Endothelial cell of umbilical vein (primary cell): ENCODE measurements around the gene MED16. TPM values are rescaled to one million over a fixed set of nuclear protein-coding genes. Genes with fewer than 3 reads are reported as not detected.

Source experiments
- BruUV-seq: library from RNA; stranded (reverse); fragments of 400-500 nt; replicated peaks from 2 replicates; lab custom pipeline; 2021; lab: Mats Ljungman, UMichigan
- CTCF ChIA-PET: fragments of 300-600, 350-600 bp; sonication (Branson Sonifier 250); formaldehyde crosslinking; loops from one replicate; lab custom pipeline; 2021; ENCODE audit warnings: antibody characterized with exemption, inconsistent platforms; lab: Charles Lee
- POLR2A ChIA-PET: fragments of 300-600, 350-600 bp; sonication (Branson Sonifier 250); formaldehyde crosslinking; loops from one replicate; lab custom pipeline; 2021; ENCODE audit warnings: antibody characterized with exemption, inconsistent platforms; lab: Charles Lee
- DNase-seq: peaks from one replicate; pipeline ENCODE4 v3.0.0-alpha.2; 2011; ENCODE audit warnings: low read depth, low spot score
- FAIRE-seq: peaks from 2 replicates; lab custom pipeline; 2011; peaks lifted over from hg19 to GRCh38; lab: Jason Lieb, UNC
- H2AFZ ChIP-seq: 2 replicates; pipeline ENCODE4 v1.6.0; 2012; ENCODE audit warnings: low read depth, low read length, control low read depth, inconsistent platforms
- H3K27ac ChIP-seq: 2 replicates; pipeline ENCODE4 v1.5.1; 2011; ENCODE audit warnings: low read depth, mild to moderate bottlenecking, control low read depth, low read length, moderate library complexity; ENCODE audit not compliant: insufficient read depth
- H3K27me3 ChIP-seq, 2 experiments: 2 replicates each; pipeline versions ENCODE4 v1.6.0 to v1.6.1; 2011; ENCODE audit warnings: low read length in 2 of 2, mixed read lengths in 1 of 2; ENCODE audit not compliant: control insufficient read depth in 2 of 2, insufficient read depth in 2 of 2
- H3K36me3 ChIP-seq, 2 experiments: 2 replicates in 1 of 2; 3 replicates in 1 of 2; pipeline ENCODE4 v1.5.1; 2011; ENCODE audit warnings: low read length in 2 of 2, mild to moderate bottlenecking in 1 of 2, moderate library complexity in 1 of 2; ENCODE audit not compliant: control insufficient read depth in 2 of 2, insufficient read depth in 2 of 2; ENCODE audit errors: extremely low read depth in 1 of 2
- H3K4me1 ChIP-seq: 3 replicates; pipeline ENCODE4 v1.5.1; 2011; ENCODE audit warnings: mild to moderate bottlenecking, low read length; ENCODE audit not compliant: control insufficient read depth, insufficient read depth; ENCODE audit errors: extremely low read depth
- H3K4me2 ChIP-seq: 2 replicates; pipeline ENCODE4 v1.6.1; 2011; ENCODE audit warnings: low read length, control low read depth, mixed read lengths; ENCODE audit not compliant: insufficient read depth
- H3K4me3 ChIP-seq, 3 experiments: fragments of 200-600 bp in 1 of 3; sonication (generic), shearing (Covaris generic) in 1 of 3; replicated peaks in 1 of 3; 2 replicates each; pipeline ENCODE4 v1.5.1; 2011 to 2016; ENCODE audit warnings: control low read depth in 3 of 3, low read length in 3 of 3, mild to moderate bottlenecking in 2 of 3, inconsistent platforms in 1 of 3, low read depth in 1 of 3, moderate library complexity in 1 of 3; ENCODE audit not compliant: insufficient read depth in 1 of 3
- H3K79me2 ChIP-seq: 2 replicates; pipeline ENCODE4 v1.6.0; 2012; ENCODE audit warnings: low read length, inconsistent platforms; ENCODE audit not compliant: control insufficient read depth, insufficient read depth
- H3K9ac ChIP-seq: replicated peaks from 2 replicates; pipeline ENCODE3; 2011; ENCODE audit warnings: low read length, control low read depth; ENCODE audit not compliant: insufficient read depth; ENCODE audit errors: extremely low read depth
- H3K9me1 ChIP-seq: replicated peaks from 3 replicates; pipeline ENCODE4 v1.6.0; 2011; ENCODE audit warnings: mild to moderate bottlenecking, low read length; ENCODE audit not compliant: control insufficient read depth, insufficient read depth; ENCODE audit errors: extremely low read depth
- H3K9me3 ChIP-seq: replicated peaks from 2 replicates; pipeline ENCODE4 v1.5.1; 2012; ENCODE audit warnings: low read length, inconsistent platforms; ENCODE audit not compliant: control insufficient read depth, insufficient read depth
- H4K20me1 ChIP-seq: replicated peaks from 2 replicates; pipeline ENCODE3; 2011; ENCODE audit warnings: mild to moderate bottlenecking, low read length; ENCODE audit not compliant: control insufficient read depth, insufficient read depth; ENCODE audit errors: extremely low read depth
- EZH2 ChIP-seq: IDR thresholded peaks from 2 replicates; pipeline ENCODE4 v1.6.1; 2012; ENCODE audit warnings: borderline replicate concordance, low read depth, mild to moderate bottlenecking, moderate library complexity, low read length, inconsistent platforms; ENCODE audit not compliant: severe bottlenecking
- FOS ChIP-seq: IDR thresholded peaks from 2 replicates; pipeline ENCODE4 v1.6.1; 2011; ENCODE audit warnings: mild to moderate bottlenecking, low read length, moderate library complexity, borderline replicate concordance; ENCODE audit not compliant: insufficient read depth
- POLR2AphosphoS5 ChIP-seq: IDR thresholded peaks from 2 replicates; pipeline ENCODE4 v1.6.1; 2012; ENCODE audit warnings: low read depth, mild to moderate bottlenecking, control low read depth, low read length, moderate library complexity; ENCODE audit not compliant: insufficient read depth
- dilution Hi-C: fragments of 300-500 bp; cut with MboI; formaldehyde crosslinking; loops from one replicate; pipeline ENCODE4 v1.15.0; 2019; ENCODE audit warnings: low sequenced_read_pairs; ENCODE audit not compliant: extremely low pct_ligation_motif_present
- intact Hi-C: fragments of 100-400 bp; cut with micrococcal nuclease; formaldehyde crosslinking; loops from one replicate; pipeline ENCODE4 v1.10.0; 2022
- polyA plus RNA-seq, 4 experiments: library from polyadenylated mRNA; depleted of rRNA in 3 of 4; stranded (reverse) in 3 of 4; unstranded in 1 of 4; fragments of >200 nt; gene quantifications; 2 replicates each; pipeline versions ENCODE4 v1.2.1 to v1.2.3, GENCODE V29; 2011 to 2012; ENCODE audit warnings: missing spikeins in 1 of 4
- total RNA-seq: library from RNA; stranded (reverse); gene quantifications from 2 replicates; pipeline ENCODE4 v1.2.3, GENCODE V29; 2021
- TF ChIP-seq, protein P1 (sequence below): IDR thresholded peaks from 2 replicates; pipeline ENCODE4 v1.6.1; 2011; ENCODE audit not compliant: insufficient read depth, insufficient read length

The MED16 gene
- total and polyA plus RNA-seq, 2 donors (not counting 3 experiments of a cell fraction or from before 2014, with no cell fraction given), result 63.1 to 66.5 TPM

- Histone ChIP-seq H4K20me1 (no peaks in the 10 kb centered on the region), H3K79me2 (no peaks in the 10 kb centered on the region), H3K9ac (no peak within 1 kb of the TSS), H3K27me3 (peaks cover 0 to 2% of the 10 kb centered on the region in 2 experiments), H3K36me3 (no peaks in the 10 kb centered on the region), H3K4me2 (peak within 1 kb of the TSS; percentile 1), H3K4me3 (no peak within 1 kb of the TSS), H3K9me3 (no peaks in the 10 kb centered on the region), H3K9me1 (no peaks in the 10 kb centered on the region), H3K27ac (no peak within 1 kb of the TSS), H2AFZ (peak within 1 kb of the TSS; percentile 1), H3K4me1 (no peaks in the 10 kb centered on the region)
- no TSS peak for BruUV-seq
- intact Hi-C loops (no loop called here), dilution Hi-C loops (no loop called here)
- FAIRE-seq (no peak), DNase-seq (no peak)
- TF ChIP-seq, protein P1, sequence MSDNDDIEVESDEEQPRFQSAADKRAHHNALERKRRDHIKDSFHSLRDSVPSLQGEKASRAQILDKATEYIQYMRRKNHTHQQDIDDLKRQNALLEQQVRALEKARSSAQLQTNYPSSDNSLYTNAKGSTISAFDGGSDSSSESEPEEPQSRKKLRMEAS, result no peak
- TF ChIP-seq FOS, result no peak
- TF ChIP-seq EZH2, result no peak
- POLR2A ChIA-PET, result no interaction called here
- CTCF ChIA-PET, result interaction anchor here (1.1 to 2.2 kb wide), 2 partner anchors 11 to 125 kb away, joined by 3 to 9 read pairs; partner anchors contain the start of gene WDR18
Observed at GRCh38 chr19:858868-859843, 33.8 kb downstream of the MED16 start, which contains the start of gene CFD. TSS of gene CFD (plus strand) at chr19:859664. CDS start at chr19:859690, 26 bp downstream.

DNA sequence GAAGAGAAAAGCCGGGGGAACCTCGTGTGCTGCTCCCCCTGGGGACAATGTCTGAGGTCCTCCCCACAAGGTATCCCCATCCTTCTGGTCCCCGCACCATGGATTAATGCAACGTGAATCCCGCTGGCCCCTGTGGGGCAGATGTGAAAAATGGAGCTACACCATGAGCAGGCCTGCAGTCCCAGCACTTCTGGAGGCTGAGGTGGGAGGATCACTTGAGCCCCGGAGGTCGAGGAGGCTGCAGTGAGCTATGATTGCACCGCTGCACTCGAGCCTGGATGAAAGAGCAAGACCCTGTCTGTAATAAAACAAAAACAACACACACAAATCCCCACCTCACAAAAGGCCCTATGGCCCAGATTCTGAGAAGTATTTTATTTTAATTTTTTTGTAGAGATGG is 34.7 kb downstream of the MED16 start:
- Histone ChIP-seq H3K79me2 (no peaks in the 10 kb centered on the region), H3K9ac (no peak overlapping the region), H4K20me1 (no peaks in the 10 kb centered on the region), H3K4me1 (no peaks in the 10 kb centered on the region), H3K4me2 (no peak overlapping the region), H3K9me1 (no peaks in the 10 kb centered on the region), H2AFZ (no peak overlapping the region), H3K36me3 (no peaks in the 10 kb centered on the region), H3K9me3 (no peaks in the 10 kb centered on the region), H3K4me3 (no peak overlapping the region), H3K27ac (no peak overlapping the region), H3K27me3 (peaks cover 0 to 2% of the 10 kb centered on the region in 2 experiments)
- POLR2A ChIA-PET, result no interaction called here
- TF ChIP-seq, protein P1, result no peak
- TF ChIP-seq POLR2AphosphoS5, result no peak
- CTCF ChIA-PET, result interaction anchor here (1.1 to 2.2 kb wide), 2 partner anchors 10 to 126 kb away, joined by 3 to 9 read pairs; partner anchors contain the start of gene WDR18
- DNase-seq (no peak), FAIRE-seq (no peak)
- dilution Hi-C loops, result no loop called here
- intact Hi-C loops, result no loop called here
- no TSS peak for BruUV-seq
